ENCODE measurements around the gene PRMT6. TPM values are rescaled to one million over a fixed set of nuclear protein-coding genes. Genes with fewer than 3 reads are reported as not detected.

Gene PRMT6
- total and polyA plus RNA-seq, 2 donors (not counting 3 experiments of a cell fraction or from before 2014, with no cell fraction given), result 8.4 to 12.5 TPM

GRCh38 chr1:107061886-107062285 is 5.4 kb downstream of the PRMT6 start:
- H3K9me1 ChIP-seq (replicated peaks; ENCODE audit: control insufficient read depth, extremely low read depth, insufficient read depth, low read length), result no peaks in the 10 kb centered on the region
- CTCF ChIA-PET, result no interaction called here
- no peak overlapping the region for H3K4me3 ChIP-seq (replicated peaks in 1 of 3; ENCODE audit: insufficient read depth in 1 of 3, low read depth in 1 of 3, low read length in 3 of 3)
- no peaks in the 10 kb centered on the region for H3K27me3 ChIP-seq (ENCODE audit: control insufficient read depth in 2 of 2, insufficient read depth in 2 of 2, low read length in 2 of 2)
- no peak overlapping the region for H3K27ac ChIP-seq (ENCODE audit: insufficient read depth, low read depth, low read length)
- dilution Hi-C loops (cut with MboI; ENCODE audit: extremely low pct_ligation_motif_present, low sequenced_read_pairs), result no loop called here
- DNase-seq (ENCODE audit: low read depth, low spot score), result no peak
- TF ChIP-seq MAX (IDR thresholded peaks at IDR 0.05; ENCODE audit: insufficient read depth, insufficient read length) (no peak), POLR2A (IDR thresholded peaks at IDR 0.05; ENCODE audit: low read depth, low read length) (no peak), GATA2 (IDR thresholded peaks at IDR 0.05; ENCODE audit: insufficient read depth, insufficient read length, low read depth, low read length) (no peak), POLR2AphosphoS5 (IDR thresholded peaks at IDR 0.05; ENCODE audit: insufficient read depth, low read depth, low read length) (no peak), FOS (IDR thresholded peaks at IDR 0.05; ENCODE audit: borderline replicate concordance, insufficient read depth, low read length) (no peak), MYC (IDR thresholded peaks at IDR 0.05; ENCODE audit: low read depth, low read length) (no peak), CTCF (IDR thresholded peaks at IDR 0.05; ENCODE audit: extremely low read depth in 1 of 2, insufficient read depth in 1 of 2, low read depth in 1 of 2, low read length in 2 of 2) (no peak), EZH2 (IDR thresholded peaks at IDR 0.05; ENCODE audit: borderline replicate concordance, low read depth, low read length, severe bottlenecking) (no peak), JUN (IDR thresholded peaks at IDR 0.05; ENCODE audit: borderline replicate concordance, insufficient read depth, insufficient read length, low read depth) (no peak)
- H3K79me2 ChIP-seq (ENCODE audit: control insufficient read depth, insufficient read depth, low read length), result peaks cover 13% of the 10 kb centered on the region
- intact Hi-C loops (cut with micrococcal nuclease), result no loop called here
- H2AFZ ChIP-seq (ENCODE audit: low read depth, low read length), result no peak overlapping the region
- FAIRE-seq, result no peak
- POLR2A ChIA-PET, result no interaction called here
- no peaks in the 10 kb centered on the region for H4K20me1 ChIP-seq (replicated peaks; ENCODE audit: control insufficient read depth, extremely low read depth, insufficient read depth, low read length)
- H3K4me2 ChIP-seq (ENCODE audit: insufficient read depth, low read length), result no peak overlapping the region
- H3K4me1 ChIP-seq (ENCODE audit: control insufficient read depth, extremely low read depth, insufficient read depth, low read length), result peaks cover 6% of the 10 kb centered on the region
- BruUV-seq (replicated peaks), result no TSS peak
- H3K36me3 ChIP-seq (ENCODE audit: control insufficient read depth in 2 of 2, extremely low read depth in 1 of 2, insufficient read depth in 2 of 2, low read length in 2 of 2), result no peaks in the 10 kb centered on the region
- no peaks in the 10 kb centered on the region for H3K9me3 ChIP-seq (replicated peaks; ENCODE audit: control insufficient read depth, insufficient read depth, low read length)
- no peak overlapping the region for H3K9ac ChIP-seq (replicated peaks; ENCODE audit: extremely low read depth, insufficient read depth, low read length)

Data from endothelial cell of umbilical vein (primary cell).